GM10847 (cell line): ENCODE measurements around the gene PALS2.

Experiments used
- POLR2A ChIP-seq: IDR thresholded peaks from 2 replicates; pipeline ENCODE4 v1.6.1; 2011; ENCODE audit not compliant: insufficient read length; ENCODE audit errors: extremely low read depth

The PALS2 gene, protein sequence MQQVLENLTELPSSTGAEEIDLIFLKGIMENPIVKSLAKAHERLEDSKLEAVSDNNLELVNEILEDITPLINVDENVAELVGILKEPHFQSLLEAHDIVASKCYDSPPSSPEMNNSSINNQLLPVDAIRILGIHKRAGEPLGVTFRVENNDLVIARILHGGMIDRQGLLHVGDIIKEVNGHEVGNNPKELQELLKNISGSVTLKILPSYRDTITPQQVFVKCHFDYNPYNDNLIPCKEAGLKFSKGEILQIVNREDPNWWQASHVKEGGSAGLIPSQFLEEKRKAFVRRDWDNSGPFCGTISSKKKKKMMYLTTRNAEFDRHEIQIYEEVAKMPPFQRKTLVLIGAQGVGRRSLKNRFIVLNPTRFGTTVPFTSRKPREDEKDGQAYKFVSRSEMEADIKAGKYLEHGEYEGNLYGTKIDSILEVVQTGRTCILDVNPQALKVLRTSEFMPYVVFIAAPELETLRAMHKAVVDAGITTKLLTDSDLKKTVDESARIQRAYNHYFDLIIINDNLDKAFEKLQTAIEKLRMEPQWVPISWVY

DNA sequence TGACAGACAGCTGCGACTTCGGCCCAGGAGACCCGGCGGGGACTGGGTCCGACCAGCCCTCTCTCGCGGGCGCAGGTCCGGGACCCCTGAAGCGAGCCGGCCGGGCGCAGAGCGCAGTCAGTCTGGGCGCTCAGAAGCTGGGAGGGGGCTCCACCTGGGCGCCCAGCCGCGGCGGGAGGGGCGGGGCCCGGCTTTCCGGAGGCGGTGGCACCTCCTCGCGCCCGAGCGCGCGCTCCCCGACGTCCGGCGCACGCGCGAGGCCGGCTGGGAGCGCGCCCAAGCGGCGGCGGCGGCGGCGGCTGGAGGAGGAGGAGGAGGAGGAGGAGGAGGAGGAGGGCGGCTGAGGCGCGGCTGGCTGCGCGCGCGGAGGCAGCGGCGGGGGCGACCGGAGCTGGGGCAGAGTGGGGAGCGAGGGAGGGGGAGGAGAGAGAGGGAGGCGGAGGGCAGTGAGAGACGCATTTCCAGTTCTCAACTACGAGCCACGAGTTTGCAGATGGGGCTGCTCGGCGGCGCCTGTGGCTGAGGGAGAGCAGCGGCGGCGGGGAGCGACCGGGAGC, at the start of gene PALS2:
Gene PALS2, plus strand, starts transcription at position 456 of the 557 bp plus-strand sequence. CDS start 50,216 bp downstream, outside the sequence.
- TF ChIP-seq POLR2A: no peak

DNA sequence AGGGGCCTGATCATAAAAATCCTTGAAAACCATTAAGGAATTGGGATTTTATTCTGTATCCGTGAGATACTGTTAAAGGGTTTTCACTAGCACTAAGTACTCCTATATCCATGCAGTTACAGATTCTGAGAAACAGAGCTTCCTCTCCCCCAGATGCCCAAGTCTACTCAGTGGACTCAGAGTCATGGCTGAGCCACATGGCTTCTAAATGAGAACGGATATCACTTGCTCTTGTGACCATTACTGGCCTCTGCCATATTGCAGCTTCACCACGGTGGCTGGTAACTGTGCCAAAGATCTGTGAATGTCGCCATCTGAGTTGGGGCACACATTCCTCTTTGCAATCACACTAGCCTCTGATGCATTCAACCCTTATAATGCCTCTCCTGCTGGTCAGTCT, 42.0 kb upstream of the PALS2 start:
- TF ChIP-seq POLR2A: no peak

DNA sequence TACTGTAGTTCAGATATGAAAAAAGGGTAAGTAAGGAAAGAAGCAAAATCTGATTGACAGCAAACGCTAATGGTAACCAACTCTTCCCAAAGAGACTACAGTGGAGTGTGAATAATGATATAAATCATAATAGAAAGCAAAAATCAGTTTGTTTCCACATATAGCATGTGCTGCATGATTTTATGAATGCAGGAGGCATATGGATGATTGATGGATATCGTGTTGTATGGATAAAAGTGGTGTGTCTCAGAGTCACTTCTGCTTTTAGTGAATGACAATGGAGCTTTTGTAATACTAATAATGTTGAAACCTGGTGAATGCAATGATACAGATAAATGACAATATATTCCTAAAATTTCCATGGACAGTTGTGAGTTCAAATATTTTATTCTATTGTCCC, 36.6 kb upstream of the PALS2 start:
- no peak for TF ChIP-seq POLR2A

DNA sequence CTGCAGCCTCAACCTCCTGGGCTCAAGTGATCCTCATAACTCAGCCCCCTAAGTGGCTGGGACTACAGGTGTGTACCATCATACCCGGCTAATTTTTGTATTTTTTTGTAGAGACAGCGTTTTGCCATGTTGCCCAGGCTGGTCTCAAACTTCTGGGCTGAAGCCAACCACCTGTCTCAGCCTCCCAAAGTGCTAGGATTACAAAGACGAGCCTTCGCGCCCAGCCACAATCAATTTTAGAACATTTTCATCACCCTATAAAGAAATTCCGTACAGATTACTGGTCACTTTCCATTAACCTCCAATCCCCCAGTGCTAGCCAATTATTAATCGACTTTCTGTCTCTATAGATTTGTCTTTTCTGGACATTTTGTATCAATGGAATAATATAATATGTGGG, 32.3 kb upstream of the PALS2 start:
- TF ChIP-seq POLR2A: no peak

DNA sequence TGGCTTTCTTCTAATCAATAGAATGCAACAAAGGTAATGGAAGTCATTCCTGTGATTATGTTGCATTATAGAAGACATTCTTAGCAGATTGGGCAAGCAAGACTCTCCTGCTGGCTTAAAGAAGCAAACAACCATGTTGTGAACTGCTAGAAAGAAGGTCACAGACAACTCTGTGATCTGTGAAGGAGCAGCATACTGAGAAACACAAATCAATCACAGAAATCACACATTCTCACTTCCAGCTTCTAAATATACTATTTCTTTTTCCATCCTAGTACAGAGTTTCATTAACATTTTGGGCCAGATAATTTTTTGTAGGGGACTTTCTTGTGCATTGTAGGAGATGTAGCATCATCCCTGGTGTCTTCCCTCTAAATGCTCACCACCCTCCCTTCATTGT, 28.0 kb upstream of the PALS2 start:
- TF ChIP-seq POLR2A: no peak

DNA sequence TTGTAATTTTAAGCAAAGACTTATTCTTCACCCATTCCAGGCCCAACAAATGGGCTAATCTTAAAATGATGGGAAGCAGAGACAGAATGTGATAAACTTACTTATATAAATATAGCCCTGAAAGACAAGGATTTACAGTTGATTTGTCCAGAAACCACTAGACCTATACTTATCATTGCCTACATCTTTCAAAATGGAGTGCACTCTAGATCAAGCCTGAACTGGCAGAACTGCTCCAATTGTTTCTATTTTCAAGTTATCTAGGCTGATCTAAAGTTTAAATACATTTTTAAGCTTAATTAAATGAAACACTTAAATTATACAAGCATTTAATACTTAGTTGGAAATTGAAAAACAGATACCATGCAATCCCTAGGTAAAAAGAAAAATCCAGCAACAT, 24.9 kb upstream of the PALS2 start:
- no peak for TF ChIP-seq POLR2A

DNA sequence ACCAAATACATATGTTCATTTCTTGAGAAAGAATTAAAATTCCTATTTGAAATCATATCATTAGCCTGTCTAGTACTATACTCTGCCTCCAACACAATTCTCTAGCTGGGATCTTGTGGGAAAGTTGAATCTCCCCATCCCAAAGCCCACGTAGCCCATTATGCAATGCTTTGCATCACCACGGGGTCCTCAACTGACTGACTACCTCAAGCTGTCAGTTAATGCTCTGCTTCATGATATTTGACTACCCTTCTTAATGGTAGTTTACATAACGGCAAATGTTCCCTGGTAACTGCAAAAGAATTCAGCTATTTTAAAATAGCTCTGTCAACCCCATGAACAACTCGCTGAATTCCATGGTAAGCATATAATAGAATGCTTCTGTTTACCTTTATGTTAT, 23.3 kb upstream of the PALS2 start:
- TF ChIP-seq POLR2A: no peak

DNA sequence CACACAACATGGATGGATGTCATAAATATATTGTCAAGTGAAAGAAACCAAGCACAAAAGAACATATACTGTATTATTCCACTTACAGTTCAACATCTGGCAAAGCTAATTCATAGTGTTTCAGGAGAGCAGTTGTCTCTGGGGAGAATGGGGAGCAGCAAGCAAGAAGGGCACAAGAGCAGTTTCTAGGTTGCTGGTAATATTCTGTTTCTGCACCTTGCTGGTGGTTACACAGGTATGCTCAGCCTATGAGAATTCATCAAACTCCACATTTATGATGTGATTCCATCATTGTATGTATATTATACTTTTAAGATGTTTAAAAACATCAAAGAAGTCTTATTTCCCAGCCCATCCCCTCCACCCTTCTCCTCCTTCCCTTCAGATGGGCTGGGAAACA, 18.1 kb upstream of the PALS2 start:
- TF ChIP-seq POLR2A: no peak

DNA sequence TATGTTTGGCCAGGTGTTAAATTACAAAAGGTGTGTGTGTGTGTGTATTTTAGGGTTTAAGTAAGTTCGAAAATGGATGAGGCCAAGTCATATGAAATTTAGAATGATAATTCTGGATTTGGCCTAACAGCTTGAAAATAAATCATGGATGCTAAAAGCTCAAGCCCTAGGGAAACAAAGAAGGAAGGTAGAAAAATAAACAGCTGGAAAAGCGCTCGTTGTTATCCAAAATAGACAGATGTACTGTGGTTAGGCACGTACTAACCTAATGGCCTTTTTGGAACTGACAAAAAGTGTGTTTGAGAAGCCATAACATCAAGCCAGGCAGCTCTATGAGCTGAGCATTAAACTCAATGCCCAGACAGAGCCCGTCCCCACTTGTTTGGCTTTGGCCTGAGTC, 17.5 kb upstream of the PALS2 start:
- no peak for TF ChIP-seq POLR2A

DNA sequence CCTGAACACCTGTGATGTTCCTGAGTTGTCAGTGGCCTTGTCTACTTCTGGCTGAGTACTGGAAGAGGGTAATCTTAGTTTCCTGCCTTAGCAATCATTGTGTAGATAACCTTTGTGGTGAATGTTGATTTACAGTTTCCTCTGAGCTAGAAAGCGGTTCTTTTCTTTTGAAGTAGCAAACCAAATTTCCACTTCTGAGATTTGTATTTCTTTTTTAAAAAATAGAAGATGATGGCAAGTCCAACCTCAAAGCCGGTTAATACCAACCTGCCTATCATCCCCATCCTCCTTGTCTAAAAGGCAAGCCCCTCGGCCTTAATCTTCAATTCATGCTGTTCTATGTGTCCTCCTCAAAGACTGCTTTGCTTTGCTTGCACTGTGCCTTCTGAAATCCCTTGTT, 12.5 kb upstream of the PALS2 start:
- TF ChIP-seq POLR2A: no peak

DNA sequence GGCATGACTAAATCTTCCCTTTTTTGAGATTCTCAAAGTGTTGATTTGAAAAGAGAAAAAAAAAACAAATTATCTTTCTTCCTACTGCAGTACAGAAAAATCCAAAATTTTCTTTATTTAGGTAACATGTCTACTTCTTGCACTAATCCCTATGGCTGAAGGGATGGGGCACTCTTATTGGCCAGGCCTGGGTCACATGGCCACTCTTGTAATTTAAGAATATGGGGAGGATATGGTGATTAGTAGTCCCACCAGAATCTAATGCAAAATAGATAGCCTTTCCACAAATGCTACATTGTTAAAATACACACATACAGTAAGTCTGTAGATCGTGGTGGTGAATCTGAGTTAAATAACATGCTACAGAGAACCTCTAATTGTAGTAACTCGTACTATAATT, 7.0 kb upstream of the PALS2 start:
- no peak for TF ChIP-seq POLR2A

DNA sequence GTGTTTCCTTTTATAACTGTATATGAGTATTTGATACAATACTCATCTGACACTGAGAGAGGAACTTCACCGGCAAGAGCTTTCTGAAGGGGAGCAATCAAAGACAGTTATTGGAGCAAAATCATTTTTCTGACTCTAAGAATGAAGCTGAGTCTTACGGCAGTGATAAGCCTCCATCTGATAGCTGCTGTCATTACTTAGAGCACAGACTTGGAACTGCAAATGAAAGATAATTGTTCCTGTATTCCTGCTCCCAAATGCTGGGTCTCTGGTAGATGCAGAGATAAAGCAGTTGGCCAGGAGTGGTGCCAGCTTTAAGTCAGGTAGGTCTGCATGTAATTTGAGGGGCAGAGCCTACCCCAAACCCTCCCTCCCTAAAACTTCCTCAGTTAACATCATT, 2.3 kb upstream of the PALS2 start:
- TF ChIP-seq POLR2A: no peak

DNA sequence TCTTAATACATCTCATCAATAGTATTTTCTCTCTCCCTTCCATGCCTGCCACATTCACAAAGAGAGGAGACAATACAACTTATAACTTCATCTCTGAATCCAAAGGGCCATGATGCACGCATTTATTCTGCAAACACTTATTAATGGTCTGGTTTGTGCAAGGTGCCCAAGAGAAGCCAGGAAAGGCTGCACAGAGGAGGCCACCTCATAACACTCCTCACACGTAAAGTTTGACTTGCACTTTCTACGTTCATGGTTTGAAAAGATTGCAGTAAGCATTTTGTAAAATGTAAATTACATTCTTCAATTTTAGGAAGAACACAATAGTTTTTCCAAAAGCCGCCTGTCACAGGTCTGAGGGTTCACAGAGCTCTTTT, 1.2 kb upstream of the PALS2 start:
- no peak for TF ChIP-seq POLR2A

DNA sequence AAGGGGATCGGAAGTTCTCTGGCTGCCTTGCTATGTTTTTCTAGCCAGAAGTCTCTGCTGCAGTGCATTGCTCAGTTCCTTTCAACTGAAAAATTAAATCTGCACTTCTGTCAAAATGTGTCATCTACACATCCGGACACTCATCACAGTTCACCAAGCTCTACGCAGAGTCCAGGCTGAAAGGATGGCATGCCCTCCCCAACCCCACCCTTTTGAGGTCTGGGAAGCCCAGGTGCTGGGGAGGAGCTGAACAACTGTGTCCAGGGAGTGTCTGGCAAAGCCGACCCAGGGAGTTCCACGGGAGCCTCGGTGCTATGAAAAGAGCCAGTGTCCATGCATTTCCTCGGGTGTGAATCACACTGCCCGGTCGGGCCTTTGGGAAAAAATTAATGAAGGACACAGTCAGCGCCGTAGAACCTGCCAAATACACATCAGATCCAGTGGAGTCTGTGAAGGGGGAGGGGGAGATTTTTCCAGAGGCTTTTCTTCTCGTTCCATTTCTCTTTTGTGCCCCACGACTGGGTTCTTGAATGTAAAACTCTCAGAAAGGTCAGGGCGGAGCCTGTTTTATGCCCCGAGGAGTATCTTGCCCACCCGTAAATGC, 757 bp upstream of the PALS2 start:
- no peak for TF ChIP-seq POLR2A

DNA sequence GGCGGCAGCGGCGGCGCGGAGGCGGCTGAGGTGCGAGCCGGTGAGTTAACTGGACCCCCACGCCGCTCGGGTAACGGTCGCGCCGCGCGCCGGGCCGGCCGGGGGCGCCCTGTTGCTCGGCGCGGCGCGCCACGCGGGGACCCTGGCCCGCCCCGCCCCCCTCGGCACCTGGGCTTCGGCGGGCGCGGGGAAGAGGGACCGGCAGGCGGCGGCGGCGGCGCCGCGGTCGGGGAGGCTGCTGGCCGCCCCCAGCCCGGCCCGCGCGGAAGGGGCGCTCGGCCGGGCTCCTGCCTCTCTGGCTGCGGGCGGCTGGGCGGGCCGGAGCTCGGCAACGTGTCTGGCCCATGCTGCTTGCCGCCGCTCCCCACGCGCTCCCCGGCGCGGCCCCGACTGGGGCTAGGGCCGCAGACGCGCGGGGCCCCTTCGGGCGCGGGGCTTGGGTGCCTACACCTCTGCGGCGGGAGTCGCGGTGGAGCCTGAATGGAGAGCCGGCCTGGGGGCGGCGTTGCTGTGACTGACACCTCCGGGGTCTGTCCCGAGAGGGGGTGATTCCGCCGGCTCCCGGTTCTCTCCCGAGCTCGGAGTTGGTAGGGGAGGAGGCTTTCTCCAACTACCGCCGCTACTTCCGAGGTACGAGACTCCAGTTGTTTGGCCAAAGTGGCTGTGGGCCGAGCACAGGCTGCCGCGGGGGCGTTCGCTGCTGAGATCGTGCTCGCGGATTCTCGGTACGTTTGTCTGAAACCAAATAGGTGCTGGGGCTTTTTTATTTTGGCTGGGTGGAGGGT, 494 bp downstream of the PALS2 start:
- TF ChIP-seq POLR2A: no peak
